Ishikawa (cell line): ENCODE data around the gene OR10K1.

Source experiments
- CEBPB ChIP-seq: IDR thresholded peaks from 2 replicates; pipeline ENCODE4 v1.6.1; 2012
- CREB1 ChIP-seq: IDR thresholded peaks from 2 replicates; pipeline ENCODE4 v1.6.1; 2012; ENCODE audit warnings: low read depth
- EGR1 ChIP-seq: IDR thresholded peaks from 2 replicates; pipeline ENCODE4 v1.6.1; 2012
- EP300 ChIP-seq: IDR thresholded peaks from 2 replicates; pipeline ENCODE4 v1.6.1; 2012; ENCODE audit warnings: borderline replicate concordance
- FOXM1 ChIP-seq: IDR thresholded peaks from 2 replicates; pipeline ENCODE4 v1.6.1; 2012; ENCODE audit warnings: low read depth, borderline replicate concordance
- NFIC ChIP-seq: IDR thresholded peaks from 2 replicates; pipeline ENCODE4 v1.6.1; 2012
- RAD21 ChIP-seq: IDR thresholded peaks from 2 replicates; pipeline ENCODE4 v1.6.1; 2012; ENCODE audit warnings: low read depth
- REST ChIP-seq: IDR thresholded peaks from 2 replicates; pipeline ENCODE4 v1.6.1; 2012; ENCODE audit warnings: low read depth, mild to moderate bottlenecking
- TAF1 ChIP-seq: IDR thresholded peaks from 2 replicates; pipeline ENCODE4 v1.6.1; 2012; ENCODE audit warnings: low read depth, mild to moderate bottlenecking
- TCF12 ChIP-seq: IDR thresholded peaks from 2 replicates; pipeline ENCODE4 v1.6.1; 2012; ENCODE audit warnings: low read depth
- TEAD4 ChIP-seq: IDR thresholded peaks from 2 replicates; pipeline ENCODE4 v1.6.1; 2012
- YY1 ChIP-seq: IDR thresholded peaks from 2 replicates; pipeline ENCODE4 v1.6.1; 2012; ENCODE audit warnings: low read depth
- ZBTB7A ChIP-seq: IDR thresholded peaks from 2 replicates; pipeline ENCODE4 v1.6.1; 2012; ENCODE audit warnings: low read depth
- TF ChIP-seq, protein P1 (sequence below): IDR thresholded peaks from 2 replicates; pipeline ENCODE4 v1.6.1; 2012
- TF ChIP-seq, protein P2 (sequence below): IDR thresholded peaks from 2 replicates; pipeline ENCODE4 v1.6.1; 2012

OR10K1 gene

GRCh38 chr1:158426137-158426536 is 35.5 kb upstream of the OR10K1 start, which contains the start of gene OR10K2:
TSS of gene OR10K2 (minus strand) at chr1:158426237. CDS start at chr1:158420866, 5,371 bp downstream.
- TF ChIP-seq RAD21 = no peak
- TF ChIP-seq YY1 = no peak
- TF ChIP-seq TCF12 = no peak
- TF ChIP-seq ZBTB7A = no peak
- TF ChIP-seq EGR1 = no peak
- TF ChIP-seq, protein P1, sequence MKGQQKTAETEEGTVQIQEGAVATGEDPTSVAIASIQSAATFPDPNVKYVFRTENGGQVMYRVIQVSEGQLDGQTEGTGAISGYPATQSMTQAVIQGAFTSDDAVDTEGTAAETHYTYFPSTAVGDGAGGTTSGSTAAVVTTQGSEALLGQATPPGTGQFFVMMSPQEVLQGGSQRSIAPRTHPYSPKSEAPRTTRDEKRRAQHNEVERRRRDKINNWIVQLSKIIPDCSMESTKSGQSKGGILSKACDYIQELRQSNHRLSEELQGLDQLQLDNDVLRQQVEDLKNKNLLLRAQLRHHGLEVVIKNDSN = no peak
- TF ChIP-seq CEBPB = no peak
- TF ChIP-seq, protein P2, sequence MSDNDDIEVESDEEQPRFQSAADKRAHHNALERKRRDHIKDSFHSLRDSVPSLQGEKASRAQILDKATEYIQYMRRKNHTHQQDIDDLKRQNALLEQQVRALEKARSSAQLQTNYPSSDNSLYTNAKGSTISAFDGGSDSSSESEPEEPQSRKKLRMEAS = no peak
- no peak for TF ChIP-seq REST
- TF ChIP-seq TEAD4 = no peak
- no peak for TF ChIP-seq NFIC
- TF ChIP-seq CREB1 = no peak
- TF ChIP-seq FOXM1 = no peak
- TF ChIP-seq EP300 = no peak
- TF ChIP-seq TAF1 = no peak

DNA sequence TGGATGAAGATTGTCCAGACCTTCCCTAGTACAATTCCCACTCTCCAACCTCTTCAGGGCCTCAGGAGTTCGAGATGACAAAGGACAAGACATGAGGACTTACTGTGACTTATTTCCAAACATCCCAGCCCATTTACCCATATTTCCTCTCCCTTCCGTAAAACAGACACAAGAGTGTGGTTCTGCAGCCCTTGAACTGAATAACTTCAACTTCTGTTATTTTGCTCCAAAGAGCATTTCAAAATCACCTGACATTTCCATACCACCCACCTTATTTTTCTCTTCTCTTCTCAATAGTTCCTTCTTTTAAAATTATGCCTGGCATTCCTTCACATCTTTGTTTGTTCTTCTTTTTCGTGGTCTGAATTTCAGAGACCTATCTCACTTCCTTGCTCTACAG is 26.9 kb upstream of the OR10K1 start:
- TF ChIP-seq, protein P1 = no peak
- TF ChIP-seq TAF1 (no peak), EGR1 (no peak)

DNA sequence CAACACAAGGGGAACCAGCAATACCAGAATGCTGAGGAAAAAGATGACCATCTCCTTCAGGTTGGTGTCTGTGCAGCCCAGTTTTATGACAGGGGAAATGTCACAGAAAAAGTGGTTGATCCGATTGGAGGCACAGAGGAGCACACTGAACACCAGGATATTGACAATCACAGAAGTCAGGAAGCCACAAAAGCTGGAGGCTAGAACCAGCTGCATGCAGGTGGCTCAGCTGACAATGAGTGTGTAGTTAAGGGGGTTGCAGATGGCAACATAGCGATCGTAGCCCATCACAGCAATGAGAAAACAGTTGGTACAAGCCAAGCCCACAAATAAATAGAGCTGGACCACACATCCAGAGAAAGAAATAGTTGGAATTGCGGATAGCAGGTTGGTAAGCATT is 16.3 kb upstream of the OR10K1 start:
- TF ChIP-seq CREB1 (no peak), FOXM1 (no peak), REST (no peak), RAD21 (no peak)
- TF ChIP-seq, protein P2 = no peak

DNA sequence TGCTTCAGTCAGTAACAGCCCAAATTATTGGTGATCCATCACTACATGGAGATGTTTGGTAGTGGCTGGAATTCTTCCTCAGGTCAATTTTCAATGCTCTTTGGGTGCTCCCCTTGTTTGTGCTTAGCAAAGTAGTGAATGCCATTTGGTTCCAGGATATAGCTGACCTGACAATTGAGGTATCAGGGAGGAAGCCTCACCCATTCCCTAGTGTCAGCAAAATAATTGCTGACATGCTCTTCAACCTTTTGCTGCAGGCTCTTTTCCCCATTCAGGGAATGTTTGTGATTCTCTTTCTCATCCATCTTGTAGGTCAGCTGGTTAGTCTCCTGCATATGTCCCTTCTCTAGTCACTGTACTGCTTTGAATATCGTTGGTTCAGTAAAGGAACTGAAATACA is 7.1 kb upstream of the OR10K1 start:
- no peak for TF ChIP-seq YY1

DNA sequence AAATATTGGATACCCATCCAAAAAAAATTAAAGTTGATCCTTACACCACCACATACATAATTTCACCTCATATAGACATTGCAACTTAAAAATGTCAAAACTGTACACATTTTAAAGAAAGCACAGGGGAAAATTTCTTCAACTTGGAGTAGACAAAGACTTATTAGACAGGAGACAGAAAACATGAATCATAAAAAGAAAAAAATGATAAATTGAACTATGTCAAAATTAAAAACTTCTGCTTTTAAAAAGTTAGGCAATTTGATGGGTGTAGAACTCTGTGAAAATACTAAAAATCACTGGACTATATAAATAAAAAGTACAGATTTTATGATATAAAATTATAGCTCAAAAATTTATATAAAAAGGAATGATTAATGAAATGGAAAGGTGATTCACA is 4.4 kb upstream of the OR10K1 start:
- TF ChIP-seq RAD21 (no peak), CEBPB (no peak), NFIC (no peak), FOXM1 (no peak), CREB1 (no peak), ZBTB7A (no peak), TCF12 (no peak), YY1 (no peak)
- TF ChIP-seq, protein P2 = no peak

DNA sequence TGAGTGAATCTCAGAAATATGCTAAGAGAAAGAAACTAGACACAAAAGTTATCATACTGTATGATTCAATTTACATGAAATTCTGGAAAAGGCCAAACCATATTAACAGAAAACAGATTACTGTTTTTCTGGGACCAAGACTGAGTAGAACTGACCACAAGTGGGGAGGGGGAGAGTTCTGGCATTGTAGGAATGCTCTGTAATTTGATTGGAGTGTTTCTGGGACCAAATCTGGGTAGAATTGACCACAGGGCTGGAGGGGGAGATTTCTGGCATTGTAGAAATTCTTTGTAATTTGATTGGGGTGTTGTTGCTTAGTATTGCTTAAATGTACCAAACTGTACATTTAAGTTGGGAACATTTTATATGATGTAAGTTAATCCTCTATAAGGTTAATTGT is 3.4 kb upstream of the OR10K1 start:
- TF ChIP-seq EP300 (no peak), NFIC (no peak), TCF12 (no peak), CEBPB (no peak), CREB1 (no peak), RAD21 (no peak), ZBTB7A (no peak), REST (no peak), YY1 (no peak), TAF1 (no peak), FOXM1 (no peak), EGR1 (no peak), TEAD4 (no peak)
- TF ChIP-seq, protein P1 = no peak
- TF ChIP-seq, protein P2 = no peak
